BE2C (cell line): Measurements from ENCODE around the gene PPA1.

Source experiments
- DNase-seq: peaks from one replicate; pipeline ENCODE4 v3.0.0-alpha.2; 2020
- H3K27me3 ChIP-seq: fragments of 250-450 bp; sonication (Bioruptor Pico); 2 replicates; pipeline ENCODE4 v1.5.1; 2020; ENCODE audit warnings: mild to moderate bottlenecking
- H3K36me3 ChIP-seq: fragments of 250-450 bp; sonication (Bioruptor Pico); 2 replicates; pipeline ENCODE4 v1.5.1; 2020; ENCODE audit warnings: mild to moderate bottlenecking
- H3K4me1 ChIP-seq: fragments of 250-450 bp; sonication (Bioruptor Pico); 2 replicates; pipeline ENCODE4 v1.5.1; 2020
- H3K4me3 ChIP-seq: 2 replicates; pipeline ENCODE4 v1.5.1; 2011; ENCODE audit warnings: low read depth, low read length
- H3K9me3 ChIP-seq: fragments of 250-450 bp; sonication (Bioruptor Pico); 2 replicates; pipeline ENCODE4 v1.5.1; 2020
- TF ChIP-seq, protein P1 (sequence below): IDR thresholded peaks from 2 replicates; pipeline ENCODE4 v1.5.1; 2012; ENCODE audit warnings: mild to moderate bottlenecking, low read depth, low read length

The PPA1 gene

DNA sequence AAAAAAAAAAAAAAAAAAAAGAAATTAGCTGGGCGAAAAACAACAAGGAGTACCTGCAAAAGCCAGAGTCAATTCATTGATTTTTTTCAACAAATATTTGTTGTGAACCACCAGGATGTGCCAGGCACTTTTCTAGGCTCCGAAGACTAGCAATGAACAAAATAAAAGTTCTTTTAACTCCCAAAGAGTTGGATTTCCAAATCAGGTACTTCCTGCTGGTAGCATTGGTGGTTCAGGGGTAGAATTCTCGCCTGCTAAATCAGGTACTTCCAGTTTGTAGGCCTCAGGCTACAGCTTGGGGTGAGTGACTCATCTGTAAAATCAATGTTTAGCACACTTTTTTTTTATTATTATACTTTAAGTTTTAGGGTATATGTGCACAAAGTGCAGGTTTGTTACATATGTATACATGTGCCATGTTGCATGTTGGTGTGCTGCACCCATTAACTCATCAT lies 10.9 kb downstream of the PPA1 start:
- peaks cover 41% of the 10 kb centered on the region for H3K36me3 ChIP-seq
- peaks cover 2% of the 10 kb centered on the region; the same call in 1 of the 2 replicates for H3K4me1 ChIP-seq
- H3K9me3 ChIP-seq = no peaks in the 10 kb centered on the region
- H3K27me3 ChIP-seq = no peaks in the 10 kb centered on the region
- H3K4me3 ChIP-seq = no peak overlapping the region
- TF ChIP-seq, protein P1, sequence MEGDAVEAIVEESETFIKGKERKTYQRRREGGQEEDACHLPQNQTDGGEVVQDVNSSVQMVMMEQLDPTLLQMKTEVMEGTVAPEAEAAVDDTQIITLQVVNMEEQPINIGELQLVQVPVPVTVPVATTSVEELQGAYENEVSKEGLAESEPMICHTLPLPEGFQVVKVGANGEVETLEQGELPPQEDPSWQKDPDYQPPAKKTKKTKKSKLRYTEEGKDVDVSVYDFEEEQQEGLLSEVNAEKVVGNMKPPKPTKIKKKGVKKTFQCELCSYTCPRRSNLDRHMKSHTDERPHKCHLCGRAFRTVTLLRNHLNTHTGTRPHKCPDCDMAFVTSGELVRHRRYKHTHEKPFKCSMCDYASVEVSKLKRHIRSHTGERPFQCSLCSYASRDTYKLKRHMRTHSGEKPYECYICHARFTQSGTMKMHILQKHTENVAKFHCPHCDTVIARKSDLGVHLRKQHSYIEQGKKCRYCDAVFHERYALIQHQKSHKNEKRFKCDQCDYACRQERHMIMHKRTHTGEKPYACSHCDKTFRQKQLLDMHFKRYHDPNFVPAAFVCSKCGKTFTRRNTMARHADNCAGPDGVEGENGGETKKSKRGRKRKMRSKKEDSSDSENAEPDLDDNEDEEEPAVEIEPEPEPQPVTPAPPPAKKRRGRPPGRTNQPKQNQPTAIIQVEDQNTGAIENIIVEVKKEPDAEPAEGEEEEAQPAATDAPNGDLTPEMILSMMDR = no peak
- DNase-seq = no peak

DNA sequence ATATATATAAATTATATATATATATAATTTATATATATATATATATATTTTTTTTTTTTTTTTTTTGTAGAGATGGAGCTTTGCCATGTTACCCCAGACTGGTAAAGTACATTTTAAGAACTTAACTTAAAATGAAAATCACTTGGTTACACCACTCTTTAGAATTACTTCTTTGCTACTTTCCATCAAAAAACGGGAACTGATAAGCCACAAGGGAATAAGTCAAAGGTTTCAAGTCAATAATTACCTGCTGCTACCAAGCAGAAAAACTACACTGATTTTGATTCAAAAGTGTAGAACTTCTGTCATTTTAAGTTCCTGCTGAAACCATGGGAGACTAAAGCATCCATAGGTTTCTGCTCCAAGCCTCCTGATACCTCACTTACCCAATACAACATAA lies 12.2 kb downstream of the PPA1 start:
- peaks cover 2% of the 10 kb centered on the region; the same call in 1 of the 2 replicates for H3K4me1 ChIP-seq
- H3K36me3 ChIP-seq = peaks cover 42% of the 10 kb centered on the region
- no peak for DNase-seq
- TF ChIP-seq, protein P1 = no peak
- no peaks in the 10 kb centered on the region for H3K9me3 ChIP-seq
- no peak overlapping the region for H3K4me3 ChIP-seq
- H3K27me3 ChIP-seq = no peaks in the 10 kb centered on the region

- Histone ChIP-seq H3K36me3 (peaks cover 89% of the 10 kb centered on the region), H3K9me3 (no peaks in the 10 kb centered on the region), H3K27me3 (no peaks in the 10 kb centered on the region), H3K4me3 (no peak overlapping the region), H3K4me1 (no peaks in the 10 kb centered on the region)
- DNase-seq = no peak
- TF ChIP-seq, protein P1 = no peak
Measured at GRCh38 chr10:70212879-70213278, 20.4 kb downstream of the PPA1 start.

- H3K36me3 ChIP-seq = peaks cover 89% of the 10 kb centered on the region
- H3K9me3 ChIP-seq = no peaks in the 10 kb centered on the region
- no peaks in the 10 kb centered on the region for H3K4me1 ChIP-seq
- no peaks in the 10 kb centered on the region for H3K27me3 ChIP-seq
- DNase-seq = no peak
- H3K4me3 ChIP-seq = no peak overlapping the region
- TF ChIP-seq, protein P1 = no peak
Measured at GRCh38 chr10:70212277-70212676, 21.0 kb downstream of the PPA1 start.

GRCh38 chr10:70206762-70207161 lies 26.5 kb downstream of the PPA1 start:
- Histone ChIP-seq H3K4me3 (no peak overlapping the region), H3K27me3 (no peaks in the 10 kb centered on the region), H3K36me3 (peaks cover 84% of the 10 kb centered on the region), H3K4me1 (no peaks in the 10 kb centered on the region), H3K9me3 (no peaks in the 10 kb centered on the region)
- DNase-seq = no peak
- TF ChIP-seq, protein P1 = no peak

- TF ChIP-seq, protein P1 = no peak
- peaks cover 83% of the 10 kb centered on the region for H3K36me3 ChIP-seq
Measured at GRCh38 chr10:70201105-70201504, 32.1 kb downstream of the PPA1 start.

More at GRCh38 chr10:70201105-70201504, 32.1 kb downstream of the PPA1 start:
- H3K4me3 ChIP-seq = no peak overlapping the region
- no peaks in the 10 kb centered on the region for H3K9me3 ChIP-seq
- H3K27me3 ChIP-seq = no peaks in the 10 kb centered on the region
- no peaks in the 10 kb centered on the region for H3K4me1 ChIP-seq
- DNase-seq = no peak
